Ascending aorta (tissue), 2 donors: ENCODE measurements around the gene KAZN. TPM values are rescaled to one million over a fixed set of nuclear protein-coding genes. Genes with fewer than 3 reads are reported as not detected.

Experiments used
- DNase-seq, 2 donors: peaks; one replicate each; pipeline ENCODE4 v3.0.0-alpha.2; 2019; ENCODE audit warnings: low spot score in 2 of 2
- H3K27ac ChIP-seq, 2 donors: fragments of 200-600 bp; sonication (generic); one replicate each; pipeline ENCODE4 v1.5.1; 2016 to 2017; ENCODE audit warnings: mild to moderate bottlenecking in 1 of 2
- H3K27me3 ChIP-seq: fragments of 200-600 bp; sonication (generic); one replicate; pipeline ENCODE4 v1.5.1; 2017
- H3K36me3 ChIP-seq, 2 donors: fragments of 200-600 bp; sonication (generic); one replicate each; pipeline ENCODE4 v1.5.1; 2016
- H3K4me1 ChIP-seq, 2 donors: fragments of 200-600 bp; sonication (generic); one replicate each; pipeline ENCODE4 v1.5.1; 2016 to 2017; ENCODE audit warnings: mild to moderate bottlenecking in 1 of 2
- H3K4me3 ChIP-seq, 2 donors: fragments of 200-600 bp; sonication (generic); one replicate each; pipeline ENCODE4 v1.5.1; 2016 to 2017; ENCODE audit warnings: mild to moderate bottlenecking in 1 of 2
- H3K9me3 ChIP-seq, 2 donors: fragments of 200-600 bp; sonication (generic); one replicate each; pipeline ENCODE4 v1.5.1; 2016
- intact Hi-C: fragments of 100-400 bp; cut with DNase I; formaldehyde crosslinking; loops from one replicate; pipeline ENCODE4 v1.15.1; 2023
- total RNA-seq: library from RNA; depleted of rRNA; stranded (reverse); fragments of >200 nt; gene quantifications from one replicate; pipeline ENCODE4 v1.1.0, GENCODE V29; 2016
- TF ChIP-seq, protein P1 (sequence below), 3 experiments: fragments of 200-600 bp in 2 of 3; fragments of 450-650 bp in 1 of 3; sonication (generic) in 2 of 3; IDR thresholded peaks; one replicate each; pipeline ENCODE4 v1.5.1; 2016 to 2019; ENCODE audit warnings: antibody characterized with exemption in 3 of 3, mild to moderate bottlenecking in 1 of 3, moderate library complexity in 1 of 3

KAZN gene
- total RNA-seq, 1 donor from 2014 or later, result 58.5 TPM

DNA sequence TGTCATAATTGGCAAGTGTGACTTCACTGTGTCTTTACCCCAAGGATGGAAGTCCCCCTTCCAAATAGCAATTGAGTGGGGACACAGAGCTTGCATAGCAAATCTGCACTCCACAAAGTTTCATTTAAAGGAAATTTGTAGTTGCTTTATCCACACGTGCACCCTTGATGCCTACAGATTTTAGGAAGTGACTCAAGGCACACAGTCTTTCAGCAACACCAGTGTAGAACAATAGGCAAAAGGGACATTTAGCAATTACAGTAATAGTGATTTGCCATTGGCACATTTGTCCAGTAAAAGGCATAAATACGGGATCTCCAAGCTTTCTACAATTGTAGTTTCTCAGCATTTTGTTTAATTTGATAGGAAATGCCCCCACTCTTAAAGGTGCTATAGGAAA lies 43.4 kb upstream of the KAZN start:
- no peaks in the 10 kb centered on the region for H3K27me3 ChIP-seq

DNA sequence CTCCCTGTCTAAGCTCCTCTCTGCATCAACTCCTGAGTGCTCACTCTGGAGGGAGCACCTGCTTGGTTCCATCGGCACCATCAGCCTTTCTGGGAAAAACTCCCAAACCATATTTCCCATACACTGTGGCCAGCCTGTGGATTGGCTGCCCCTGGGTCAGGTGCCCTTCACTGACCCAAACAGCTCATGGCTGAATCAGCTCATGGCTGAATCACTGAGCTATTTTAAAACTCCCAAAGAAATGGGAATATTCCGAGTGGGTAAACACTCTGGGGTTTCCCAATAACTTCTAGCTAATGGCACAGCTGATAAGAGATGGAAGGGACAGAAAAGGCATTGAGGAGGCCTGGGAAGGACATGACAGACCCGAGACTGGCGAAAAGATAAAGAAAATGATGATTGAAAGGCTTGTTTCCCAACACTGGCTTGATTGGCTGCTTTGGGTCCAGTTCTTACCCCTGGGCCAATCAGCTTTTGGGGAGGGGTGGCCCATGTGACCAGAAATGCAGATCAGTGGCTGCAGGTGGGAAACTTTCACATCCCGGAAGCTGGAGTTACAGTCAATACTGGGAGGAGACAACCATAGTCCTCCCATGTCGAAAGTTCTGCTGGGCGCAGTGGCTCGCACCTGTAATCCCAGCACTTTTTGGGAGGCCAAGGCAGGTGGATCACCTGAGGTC lies 37.3 kb upstream of the KAZN start:
- Histone ChIP-seq H3K9me3 (peaks cover 0 to 4% of the 10 kb centered on the region in 2 donors), H3K4me3 (no peak overlapping the region), H3K27me3 (no peaks in the 10 kb centered on the region), H3K4me1 (no peaks in the 10 kb centered on the region), H3K27ac (no peak overlapping the region), H3K36me3 (no peaks in the 10 kb centered on the region)
- TF ChIP-seq, protein P1, sequence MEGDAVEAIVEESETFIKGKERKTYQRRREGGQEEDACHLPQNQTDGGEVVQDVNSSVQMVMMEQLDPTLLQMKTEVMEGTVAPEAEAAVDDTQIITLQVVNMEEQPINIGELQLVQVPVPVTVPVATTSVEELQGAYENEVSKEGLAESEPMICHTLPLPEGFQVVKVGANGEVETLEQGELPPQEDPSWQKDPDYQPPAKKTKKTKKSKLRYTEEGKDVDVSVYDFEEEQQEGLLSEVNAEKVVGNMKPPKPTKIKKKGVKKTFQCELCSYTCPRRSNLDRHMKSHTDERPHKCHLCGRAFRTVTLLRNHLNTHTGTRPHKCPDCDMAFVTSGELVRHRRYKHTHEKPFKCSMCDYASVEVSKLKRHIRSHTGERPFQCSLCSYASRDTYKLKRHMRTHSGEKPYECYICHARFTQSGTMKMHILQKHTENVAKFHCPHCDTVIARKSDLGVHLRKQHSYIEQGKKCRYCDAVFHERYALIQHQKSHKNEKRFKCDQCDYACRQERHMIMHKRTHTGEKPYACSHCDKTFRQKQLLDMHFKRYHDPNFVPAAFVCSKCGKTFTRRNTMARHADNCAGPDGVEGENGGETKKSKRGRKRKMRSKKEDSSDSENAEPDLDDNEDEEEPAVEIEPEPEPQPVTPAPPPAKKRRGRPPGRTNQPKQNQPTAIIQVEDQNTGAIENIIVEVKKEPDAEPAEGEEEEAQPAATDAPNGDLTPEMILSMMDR (IDR thresholded peaks at IDR 0.05), result no peak
- no peak for DNase-seq
- intact Hi-C loops, result no loop called here

More for the DNA sequence above, 43.4 kb upstream of the KAZN start:
- no peaks in the 10 kb centered on the region for H3K36me3 ChIP-seq
- intact Hi-C loops, result no loop called here
- no peaks in the 10 kb centered on the region for H3K9me3 ChIP-seq
- no peaks in the 10 kb centered on the region for H3K4me1 ChIP-seq
- H3K4me3 ChIP-seq, result no peak overlapping the region
- no peak for DNase-seq
- H3K27ac ChIP-seq, result no peak overlapping the region
- TF ChIP-seq, protein P1 (IDR thresholded peaks at IDR 0.05), result no peak

DNA sequence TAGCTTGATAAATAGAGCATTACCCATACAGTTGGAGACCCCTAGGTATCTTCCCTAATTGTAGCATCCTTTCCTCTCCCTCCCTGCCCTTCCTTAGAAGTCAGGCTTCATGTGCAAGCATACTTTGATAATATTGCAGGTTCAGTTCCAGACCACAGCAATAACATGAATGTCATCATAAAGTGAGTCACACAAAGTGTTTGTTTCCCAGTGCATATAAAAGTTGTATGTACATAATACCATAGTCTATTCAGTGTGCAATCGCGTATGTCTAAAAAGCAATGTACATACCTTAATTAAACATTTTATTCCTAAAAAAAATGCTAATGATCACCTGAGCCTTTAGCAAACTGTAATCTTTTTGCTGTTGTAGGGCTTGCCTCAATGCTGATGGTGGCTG lies 33.4 kb upstream of the KAZN start:
- Histone ChIP-seq H3K27ac (no peak overlapping the region), H3K36me3 (no peaks in the 10 kb centered on the region), H3K9me3 (peaks cover 0 to 16% of the 10 kb centered on the region in 2 donors), H3K4me3 (no peak overlapping the region), H3K27me3 (no peaks in the 10 kb centered on the region), H3K4me1 (no peaks in the 10 kb centered on the region)
- intact Hi-C loops, result no loop called here
- TF ChIP-seq, protein P1 (IDR thresholded peaks at IDR 0.05), result no peak
- DNase-seq, result no peak

DNA sequence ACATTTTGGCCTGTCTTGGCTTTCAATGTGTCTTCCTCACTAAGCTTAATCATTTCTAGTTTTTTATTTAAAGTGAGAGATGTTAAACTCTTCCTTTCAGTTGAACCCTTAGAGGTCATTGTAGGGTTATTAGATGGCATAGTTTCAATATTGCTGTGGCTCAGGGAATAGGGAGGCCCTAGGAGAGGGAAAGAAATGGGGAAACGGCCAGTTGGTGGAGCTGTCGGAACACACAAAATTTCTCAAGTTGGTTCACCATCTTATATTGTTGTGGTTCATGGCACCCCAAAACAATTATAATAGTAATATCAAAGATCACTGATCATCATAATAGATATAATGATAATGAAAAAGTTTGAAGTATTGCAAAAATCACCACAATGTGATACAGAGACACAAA lies 31.4 kb upstream of the KAZN start:
- Histone ChIP-seq H3K27ac (no peak overlapping the region), H3K4me1 (no peaks in the 10 kb centered on the region), H3K36me3 (no peaks in the 10 kb centered on the region), H3K9me3 (peaks cover 0 to 16% of the 10 kb centered on the region in 2 donors), H3K27me3 (no peaks in the 10 kb centered on the region), H3K4me3 (no peak overlapping the region)
- no peak for DNase-seq
- TF ChIP-seq, protein P1 (IDR thresholded peaks at IDR 0.05), result no peak
- intact Hi-C loops, result no loop called here

DNA sequence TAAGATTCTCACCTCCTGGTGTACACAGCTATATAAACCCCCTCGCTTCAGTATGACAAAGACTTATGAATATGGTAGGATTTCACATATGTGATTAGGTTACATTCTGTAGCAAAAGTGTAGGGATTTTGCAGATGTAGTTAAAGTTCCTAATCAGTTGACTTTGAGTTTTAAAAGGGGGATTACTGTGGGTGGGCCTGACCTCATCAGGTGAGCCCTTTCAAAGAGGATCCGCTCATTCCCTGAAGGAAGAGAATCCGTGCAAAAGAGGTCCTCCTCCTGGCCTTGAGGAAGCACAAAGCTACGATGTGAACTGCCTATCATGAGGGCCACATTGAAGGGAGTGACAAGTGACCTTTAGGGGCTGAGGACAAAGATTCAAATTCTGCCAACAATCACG lies 30.6 kb upstream of the KAZN start:
- intact Hi-C loops, result no loop called here
- H3K4me3 ChIP-seq, result no peak overlapping the region

More for the DNA sequence above, 30.6 kb upstream of the KAZN start:
- Histone ChIP-seq H3K27ac (no peak overlapping the region), H3K9me3 (peaks cover 0 to 16% of the 10 kb centered on the region in 2 donors), H3K4me1 (no peaks in the 10 kb centered on the region), H3K27me3 (no peaks in the 10 kb centered on the region), H3K36me3 (no peaks in the 10 kb centered on the region)
- no peak for DNase-seq
- TF ChIP-seq, protein P1 (IDR thresholded peaks at IDR 0.05), result no peak
